Natural killer cell (primary cell): ENCODE data around the gene OR1F1. TPM values are rescaled to one million over a fixed set of nuclear protein-coding genes. Genes with fewer than 3 reads are reported as not detected.
"Not testable (repeated sequence)": the region's sequence is repeated elsewhere in the genome, so short reads cannot be mapped to it uniquely, and the experiment has no call there.

Source experiments
- ATAC-seq, 3 donors: fragments of 150-1000 bp in 2 of 3; fragments of 200-7000 bp in 1 of 3; cut with Tn5 transposase; 1 replicate in 1 of 3; 2 replicates in 2 of 3; pipeline ENCODE4 v1.10.0; 2021; ENCODE audit warnings: mild to moderate bottlenecking in 2 of 3, moderate library complexity in 2 of 3
- DNase-seq, 2 donors: peaks; one replicate each; pipeline versions ENCODE4 v3.0.0 to v3.0.0-alpha.2; 2013 to 2021; ENCODE audit warnings: mixed read lengths in 1 of 2
- H3K27ac ChIP-seq: one replicate; pipeline ENCODE4 v1.5.1; 2013; ENCODE audit warnings: mild to moderate bottlenecking, low read length
- H3K27me3 ChIP-seq: one replicate; pipeline ENCODE4 v1.6.1; 2013; ENCODE audit warnings: low read length; ENCODE audit not compliant: control insufficient read depth, insufficient read depth
- H3K36me3 ChIP-seq: one replicate; pipeline ENCODE4 v1.6.1; 2013; ENCODE audit warnings: low read length; ENCODE audit not compliant: control insufficient read depth, insufficient read depth
- H3K4me1 ChIP-seq: one replicate; pipeline ENCODE4 v1.6.1; 2013; ENCODE audit warnings: low read length; ENCODE audit not compliant: control insufficient read depth, insufficient read depth
- H3K4me3 ChIP-seq: one replicate; pipeline ENCODE4 v1.5.1; 2013; ENCODE audit warnings: low read length
- H3K9me3 ChIP-seq: one replicate; pipeline ENCODE4 v1.6.1; 2013; ENCODE audit warnings: low read length; ENCODE audit not compliant: control insufficient read depth, insufficient read depth
- H3K27ac Mint-ChIP-seq, 2 donors: one replicate each; pipeline ENCODE4 v1.8.0; 2022; ENCODE audit warnings: mild to moderate bottlenecking in 2 of 2, mixed read lengths in 2 of 2, moderate library complexity in 1 of 2
- H3K27me3 Mint-ChIP-seq, 2 donors: one replicate each; pipeline ENCODE4 v1.8.0; 2022; ENCODE audit warnings: low read depth in 2 of 2, mixed read lengths in 2 of 2
- H3K36me3 Mint-ChIP-seq: one replicate; pipeline ENCODE4 v1.8.0; 2022; ENCODE audit warnings: mixed read lengths
- H3K4me1 Mint-ChIP-seq, 2 donors: one replicate each; pipeline ENCODE4 v1.8.0; 2022; ENCODE audit warnings: mixed read lengths in 2 of 2
- H3K4me3 Mint-ChIP-seq: one replicate; pipeline ENCODE4 v1.8.0; 2022; ENCODE audit warnings: mild to moderate bottlenecking, moderate library complexity, mixed read lengths
- H3K9me3 Mint-ChIP-seq, 2 donors: one replicate each; pipeline ENCODE4 v1.8.0; 2022; ENCODE audit warnings: mixed read lengths in 2 of 2
- CTCF ChIP-seq: fragments of 200-600 bp; IDR thresholded peaks from one replicate; pipeline ENCODE4 v1.8.0; 2022; ENCODE audit warnings: antibody characterized with exemption
- WGBS: methylation state at CpG from one replicate; pipeline ENCODE4 v1.1.7; 2013; ENCODE audit warnings: missing lambda C conversion rate; ENCODE audit not compliant: insufficient coverage; 5-methylcytosine and 5-hydroxymethylcytosine counted together
- intact Hi-C: fragments of 100-400 bp; cut with micrococcal nuclease; formaldehyde crosslinking; loops from one replicate; pipeline ENCODE4 v1.14.2; 2022
- total RNA-seq, 4 donors: library from RNA; stranded (reverse); fragments of 120-200 nt in 1 of 4; gene quantifications; one replicate each; pipeline versions ENCODE4 v1.2.3 to v1.2.4, GENCODE V29; 2013 to 2022

The OR1F1 gene
- total RNA-seq, 3 donors from 2014 or later (not counting 1 experiment from before 2014, with no cell fraction given): not detected

- peaks cover 8% of the 10 kb centered on the region for H3K4me1 ChIP-seq
- no peak for DNase-seq
- Mint-ChIP-seq H3K36me3 (peaks cover 6% of the 10 kb centered on the region), H3K9me3 (no peaks in the 10 kb centered on the region), H3K27ac (no peak overlapping the region), H3K27me3 (peaks cover 33 to 36% of the 10 kb centered on the region in 2 donors), H3K4me3 (no peak overlapping the region), H3K4me1 (peaks cover 3 to 6% of the 10 kb centered on the region in 2 donors)
- no peak for TF ChIP-seq CTCF
- H3K9me3 ChIP-seq: no peaks in the 10 kb centered on the region
- WGBS: 73% methylated on average over 10 of the region's 10 CpGs
- peaks cover 37% of the 10 kb centered on the region for H3K27me3 ChIP-seq
- intact Hi-C loops: no loop called here
- no peak for ATAC-seq
- H3K4me3 ChIP-seq: no peak overlapping the region
- no peak overlapping the region for H3K27ac ChIP-seq
- no peaks in the 10 kb centered on the region for H3K36me3 ChIP-seq
Measured at GRCh38 chr16:3195975-3196374, 8.0 kb downstream of the OR1F1 start.

- H3K9me3 ChIP-seq, H3K36me3 ChIP-seq, H3K27ac Mint-ChIP-seq, intact Hi-C loops, H3K36me3 Mint-ChIP-seq, H3K27ac ChIP-seq, H3K4me1 Mint-ChIP-seq, DNase-seq, H3K4me1 ChIP-seq, ATAC-seq, H3K4me3 ChIP-seq, H3K4me3 Mint-ChIP-seq, H3K9me3 Mint-ChIP-seq: not testable (repeated sequence)
- peaks cover 30 to 35% of the 10 kb centered on the region in 2 donors for H3K27me3 Mint-ChIP-seq
- WGBS: 68% methylated on average over 3 of the region's 3 CpGs
- peaks cover 19% of the 10 kb centered on the region for H3K27me3 ChIP-seq
Measured at GRCh38 chr16:3197694-3198333, 9.8 kb downstream of the OR1F1 start.

- Mint-ChIP-seq H3K4me1 (no peaks in the 10 kb centered on the region), H3K27ac (no peak overlapping the region), H3K9me3 (no peaks in the 10 kb centered on the region), H3K36me3 (peaks cover 6% of the 10 kb centered on the region), H3K27me3 (peaks cover 30 to 35% of the 10 kb centered on the region in 2 donors), H3K4me3 (no peak overlapping the region)
- H3K4me3 ChIP-seq: no peak overlapping the region
- DNase-seq: no peak
- intact Hi-C loops: no loop called here
- no peak overlapping the region for H3K27ac ChIP-seq
- ATAC-seq: no peak
- no peaks in the 10 kb centered on the region for H3K36me3 ChIP-seq
- no peaks in the 10 kb centered on the region for H3K4me1 ChIP-seq
- no peaks in the 10 kb centered on the region for H3K9me3 ChIP-seq
- TF ChIP-seq CTCF: no peak
- H3K27me3 ChIP-seq: peaks cover 12% of the 10 kb centered on the region
- 88% methylated on average over 11 of the region's 13 CpGs for WGBS
Measured at GRCh38 chr16:3198334-3199072, 10.5 kb downstream of the OR1F1 start.

- intact Hi-C loops: no loop called here
- H3K4me3 ChIP-seq: no peak overlapping the region
- WGBS: 78% methylated on average over 6 of the region's 6 CpGs
- no peak for ATAC-seq
- Mint-ChIP-seq H3K4me1 (no peaks in the 10 kb centered on the region), H3K9me3 (peaks cover 0 to 6% of the 10 kb centered on the region in 2 donors), H3K27me3 (peaks cover 26 to 29% of the 10 kb centered on the region in 2 donors), H3K27ac (no peak overlapping the region), H3K36me3 (peaks cover 9% of the 10 kb centered on the region), H3K4me3 (no peak overlapping the region)
- H3K36me3 ChIP-seq: no peaks in the 10 kb centered on the region
- no peaks in the 10 kb centered on the region for H3K4me1 ChIP-seq
- no peak overlapping the region for H3K27ac ChIP-seq
- TF ChIP-seq CTCF: no peak
- DNase-seq: no peak
- H3K27me3 ChIP-seq: no peaks in the 10 kb centered on the region
- peaks cover 15% of the 10 kb centered on the region for H3K9me3 ChIP-seq
Measured at GRCh38 chr16:3202903-3203539, 15.0 kb downstream of the OR1F1 start.

GRCh38 chr16:3205939-3206338, 17.9 kb downstream of the OR1F1 start:
- DNase-seq, intact Hi-C loops: not testable (repeated sequence)

More at GRCh38 chr16:3205939-3206338, 17.9 kb downstream of the OR1F1 start:
- not testable (repeated sequence) for H3K36me3 ChIP-seq, H3K27ac Mint-ChIP-seq, H3K27me3 ChIP-seq, H3K27ac ChIP-seq, H3K4me1 Mint-ChIP-seq, H3K36me3 Mint-ChIP-seq, H3K9me3 Mint-ChIP-seq, ATAC-seq, H3K4me1 ChIP-seq, H3K4me3 ChIP-seq, H3K4me3 Mint-ChIP-seq
- H3K27me3 Mint-ChIP-seq: peaks cover 16 to 17% of the 10 kb centered on the region in 2 donors
- 64% methylated on average over 3 of the region's 3 CpGs for WGBS
- H3K9me3 ChIP-seq: peaks cover 15% of the 10 kb centered on the region
